ENCODE results near the gene ADAMTSL3.
"Not testable (repeated sequence)": the region's sequence is repeated elsewhere in the genome, so short reads cannot be mapped to it uniquely, and the experiment has no call there.

ADAMTSL3 gene

DNA sequence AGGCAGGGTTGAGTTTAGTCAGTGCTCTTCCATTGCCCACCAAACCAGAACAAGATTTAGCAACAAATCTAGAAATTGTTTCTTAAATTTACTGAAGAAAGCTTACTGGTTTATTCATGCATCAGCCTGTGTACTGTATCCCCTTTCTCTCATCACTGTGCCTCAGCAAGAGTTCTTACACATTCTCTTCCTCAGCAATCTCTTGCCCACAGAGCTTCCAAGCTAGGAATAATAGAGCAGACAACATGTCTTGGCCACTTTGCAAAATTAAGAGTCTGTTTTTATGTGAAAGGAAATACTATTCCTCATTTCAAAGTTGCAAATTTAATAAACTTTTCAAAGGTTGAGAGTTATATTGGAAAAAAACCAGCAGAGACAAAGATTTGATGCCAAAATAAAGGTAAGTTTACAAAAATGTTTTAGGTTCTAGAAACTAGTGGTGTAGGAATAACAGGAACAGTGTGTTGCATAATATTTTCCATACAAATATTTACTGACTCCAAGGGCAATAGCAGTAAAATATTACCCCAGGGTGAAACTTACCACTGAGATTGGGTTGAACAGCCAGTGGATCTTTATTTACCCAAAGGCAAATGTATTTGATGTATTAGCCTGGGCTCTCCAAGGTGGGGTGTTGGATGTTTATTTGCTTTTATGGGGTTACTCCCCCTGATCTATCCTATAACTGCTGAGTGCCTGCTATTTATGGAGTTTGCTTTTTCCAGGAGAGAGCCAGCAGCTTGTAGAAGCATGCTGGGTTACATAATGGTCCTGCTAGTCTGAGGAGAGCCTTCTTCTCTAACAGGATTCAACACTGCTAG, 276.7 kb downstream of the ADAMTSL3 start:
- DNase-seq = no peak

- DNase-seq = no peak
These were observed 281.9 kb downstream of the ADAMTSL3 start for GRCh38 chr15:83935774-83936173.

GRCh38 chr15:83940136-83940535, 286.2 kb downstream of the ADAMTSL3 start:
- no peak for DNase-seq

- no peak for DNase-seq
These were observed 289.1 kb downstream of the ADAMTSL3 start for GRCh38 chr15:83943043-83943442.

- DNase-seq = no peak
These were observed 290.0 kb downstream of the ADAMTSL3 start for GRCh38 chr15:83943849-83944404.

DNA sequence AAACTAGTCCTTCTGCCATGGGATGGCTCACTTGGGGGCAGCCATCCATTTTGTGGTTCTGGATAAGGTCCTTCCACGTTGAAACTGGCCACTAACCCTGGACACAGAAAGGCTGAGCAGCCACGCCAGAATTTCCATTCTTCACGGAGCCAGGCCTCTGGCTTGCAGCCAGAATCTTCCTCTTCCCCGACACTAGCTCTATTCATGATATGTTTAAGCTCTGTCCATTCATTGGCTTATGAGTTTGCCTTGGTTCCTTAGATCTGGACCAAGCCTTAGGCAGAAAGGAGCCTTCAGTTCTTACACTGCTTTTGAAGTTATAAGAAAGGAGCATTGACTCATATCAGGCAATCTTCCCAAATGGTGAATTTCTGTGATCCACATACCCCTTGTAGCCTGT, 293.2 kb downstream of the ADAMTSL3 start:
- no peak for DNase-seq

DNA sequence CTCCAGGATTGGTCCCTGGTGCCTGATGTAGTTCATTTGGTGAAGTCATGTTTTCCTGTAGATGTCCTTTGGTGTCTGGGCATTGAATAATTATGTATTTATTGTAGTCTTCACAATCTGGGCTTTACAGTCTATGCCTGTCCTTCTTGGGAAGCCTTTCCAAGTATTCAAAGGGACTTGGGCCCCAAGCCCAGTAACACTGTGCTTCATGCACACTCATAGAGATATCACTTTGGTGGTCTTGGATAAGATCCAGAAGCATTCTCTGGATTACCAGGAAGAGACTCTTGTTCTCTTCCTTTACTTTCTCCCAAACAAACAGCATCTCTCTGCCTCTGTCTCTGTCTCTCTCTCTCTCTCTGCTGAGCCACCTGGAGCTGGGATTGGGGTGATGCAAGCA, 300.6 kb downstream of the ADAMTSL3 start:
- no peak for DNase-seq

DNA sequence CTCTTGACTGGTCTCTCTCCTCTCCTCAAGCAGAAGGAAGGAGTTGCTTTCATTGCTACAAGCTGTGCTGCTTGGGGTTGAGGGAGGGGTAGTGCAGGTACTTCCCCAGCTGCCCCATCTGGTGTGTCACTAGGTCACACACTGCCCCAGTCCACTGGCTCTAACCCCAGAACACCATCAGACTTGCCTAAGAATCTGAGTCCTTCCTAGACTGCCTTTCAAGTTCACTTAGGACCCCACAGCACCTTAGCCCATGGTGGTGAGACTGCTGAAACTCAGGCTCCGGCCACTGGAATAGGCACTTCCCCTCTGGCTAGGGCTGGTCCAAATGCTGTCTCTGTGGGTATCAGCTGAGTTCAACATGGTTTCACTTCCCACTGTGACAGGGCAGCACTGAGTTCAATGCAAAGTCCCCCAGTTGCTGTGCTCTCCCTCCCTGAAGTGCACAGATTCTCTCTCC, 301.9 kb downstream of the ADAMTSL3 start:
- no peak for DNase-seq

DNA sequence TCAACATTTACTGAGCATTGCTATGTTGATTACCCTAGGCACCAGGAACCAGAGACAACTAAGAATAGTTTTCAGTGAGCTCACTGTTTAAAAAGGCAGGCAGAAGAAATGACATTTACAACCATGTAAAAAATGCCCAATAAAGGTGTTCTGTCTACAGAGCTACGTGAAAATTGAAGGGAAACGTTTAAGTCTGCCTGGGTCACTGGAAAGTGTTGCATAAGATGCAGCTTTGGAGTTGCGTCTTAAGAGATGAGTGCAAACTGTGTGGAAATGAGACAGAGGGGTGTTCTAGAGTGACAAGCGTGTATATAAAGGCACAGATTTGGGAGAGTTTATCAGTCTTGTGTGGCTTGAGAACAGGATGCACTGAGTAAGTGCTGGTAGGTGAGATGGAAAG, 303.0 kb downstream of the ADAMTSL3 start:
- no peak for DNase-seq

- DNase-seq = no peak
These were observed 305.6 kb downstream of the ADAMTSL3 start for GRCh38 chr15:83959477-83959876.

- DNase-seq = no peak
These were observed 306.4 kb downstream of the ADAMTSL3 start for GRCh38 chr15:83960192-83960829.

- no peak for DNase-seq
These were observed 307.4 kb downstream of the ADAMTSL3 start for GRCh38 chr15:83961311-83961710.

DNA sequence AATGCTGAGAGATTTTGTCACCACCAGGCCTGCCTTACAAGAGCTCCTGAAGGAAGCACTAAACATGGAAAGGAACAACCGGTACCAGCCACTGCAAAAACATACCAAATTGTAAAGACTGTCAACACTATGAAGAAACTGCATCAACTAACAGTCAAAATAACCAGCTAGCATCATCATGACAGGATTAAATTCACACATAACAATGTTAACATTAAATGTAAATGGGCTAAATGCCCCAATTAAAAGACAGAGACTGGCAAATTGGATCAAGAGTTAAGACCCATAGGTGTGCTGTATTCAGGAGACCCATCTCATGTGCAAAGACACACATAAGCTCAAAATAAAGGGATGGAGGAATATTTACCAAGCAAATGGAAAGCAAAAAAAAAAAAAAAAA, 311.0 kb downstream of the ADAMTSL3 start:
- DNase-seq = not testable (repeated sequence)

- DNase-seq = no peak
These were observed 316.5 kb downstream of the ADAMTSL3 start for GRCh38 chr15:83970295-83970890.

GRCh38 chr15:83971992-83972391, 318.1 kb downstream of the ADAMTSL3 start:
- no peak for DNase-seq

DNA sequence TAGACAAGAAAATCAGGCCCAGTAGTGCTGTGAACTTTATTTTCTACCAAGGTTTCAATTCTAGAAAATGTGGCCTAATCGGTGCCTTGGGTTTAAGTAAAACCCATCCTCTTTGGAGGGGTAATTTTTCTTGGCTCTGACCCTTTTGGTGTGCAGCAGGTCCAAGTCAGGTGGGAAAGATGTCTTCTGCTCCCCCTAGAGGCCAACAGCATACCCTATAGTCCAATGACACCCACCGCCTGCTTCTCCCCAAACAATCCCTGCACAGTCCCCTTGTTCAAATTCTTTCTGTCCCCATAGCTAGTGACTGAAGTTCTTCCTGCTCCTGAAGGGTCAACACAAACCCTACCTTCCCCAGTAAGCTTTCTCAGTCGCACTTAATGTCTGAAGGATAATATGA, 319.9 kb downstream of the ADAMTSL3 start:
- no peak for DNase-seq

DNA sequence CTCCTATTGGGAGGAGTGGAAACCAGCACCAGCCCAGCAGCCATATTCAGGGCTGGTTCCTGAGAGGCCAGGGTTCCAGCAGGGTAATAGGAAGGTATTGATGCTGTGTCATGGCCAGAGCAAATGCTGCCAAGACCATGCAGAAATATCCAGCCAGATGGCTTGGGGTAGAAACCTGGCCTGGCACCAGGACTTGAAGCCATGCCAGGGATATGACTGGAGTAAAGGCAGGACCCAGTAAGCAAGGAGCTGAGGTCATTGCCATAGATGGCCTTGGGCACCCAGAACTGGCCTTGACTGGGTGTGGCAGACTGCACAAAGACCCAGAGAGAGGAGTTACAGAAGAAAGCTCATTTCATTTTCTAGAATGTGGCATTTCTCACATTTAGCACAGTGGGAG, 324.1 kb downstream of the ADAMTSL3 start:
- DNase-seq = no peak

GRCh38 chr15:83978588-83978987, 324.7 kb downstream of the ADAMTSL3 start:
- DNase-seq = no peak

GRCh38 chr15:83980637-83981036, 326.7 kb downstream of the ADAMTSL3 start:
- DNase-seq = no peak

- DNase-seq = no peak
These were observed 328.8 kb downstream of the ADAMTSL3 start for GRCh38 chr15:83982748-83983147.

- no peak for DNase-seq
These were observed 329.9 kb downstream of the ADAMTSL3 start for GRCh38 chr15:83983634-83984458.

DNA sequence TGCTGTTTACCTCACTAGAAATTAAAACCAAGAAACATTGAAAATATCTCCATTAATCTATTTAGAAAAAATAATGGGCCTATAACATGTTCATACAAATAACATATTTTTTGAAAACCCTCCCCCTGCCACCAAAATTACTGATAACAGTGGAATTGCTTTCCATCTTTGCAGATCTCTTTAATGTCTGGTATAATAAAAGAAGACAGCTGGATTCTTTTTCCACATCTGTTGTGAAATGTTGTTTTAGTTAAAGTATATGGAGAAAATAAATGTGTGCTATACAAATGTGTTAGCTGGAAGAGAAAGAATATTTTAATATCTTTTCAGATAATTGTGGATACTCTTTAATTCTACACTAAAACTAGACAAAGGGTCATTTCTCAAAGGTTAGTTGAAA, 330.7 kb downstream of the ADAMTSL3 start:
- no peak for DNase-seq

GRCh38 chr15:83991163-83991562, 337.2 kb downstream of the ADAMTSL3 start:
- no peak for DNase-seq
